PC-9 (cell line): Measurements from ENCODE around the gene INO80C. TPM values are rescaled to one million over a fixed set of nuclear protein-coding genes. Genes with fewer than 3 reads are reported as not detected.

Experiments
- BruUV-seq: library from RNA; stranded (reverse); fragments of 400-500 nt; replicated peaks from 2 replicates; lab custom pipeline; 2021; lab: Mats Ljungman, UMichigan
- CTCF ChIA-PET: fragments of 300-600 bp; sonication (Branson Sonifier 250); formaldehyde crosslinking; loops from one replicate; lab custom pipeline; 2022; ENCODE audit warnings: antibody characterized with exemption; lab: Charles Lee
- POLR2A ChIA-PET: fragments of 300-600 bp; sonication (Branson Sonifier 250); formaldehyde crosslinking; loops from one replicate; lab custom pipeline; 2022; ENCODE audit warnings: antibody characterized with exemption; ENCODE audit not compliant: unreplicated experiment; lab: Charles Lee
- DNase-seq, 2 experiments: peaks; one replicate each; pipeline versions ENCODE4 v3.0.0 to v3.0.0-alpha.2; 2015 to 2022; ENCODE audit warnings: mixed read lengths in 1 of 2
- H2AFZ ChIP-seq: fragments of 200-600 bp; sonication (generic); 2 replicates; pipeline ENCODE4 v1.8.1; 2017; ENCODE audit warnings: antibody characterized with exemption
- H3F3A ChIP-seq: fragments of 200-600 bp; sonication (generic); 2 replicates; pipeline ENCODE4 v1.8.1; 2017; ENCODE audit warnings: antibody characterized with exemption, mild to moderate bottlenecking, low read depth; ENCODE audit not compliant: insufficient read depth
- H3K27ac ChIP-seq: fragments of 200-600 bp; sonication (generic); 2 replicates; pipeline ENCODE4 v1.6.1; 2016; ENCODE audit warnings: mixed run types
- H3K27me3 ChIP-seq: fragments of 200-600 bp; sonication (generic); 2 replicates; pipeline ENCODE4 v1.6.1; 2016; ENCODE audit warnings: low read depth, mixed run types; ENCODE audit not compliant: insufficient read depth
- H3K36me3 ChIP-seq: fragments of 200-600 bp; sonication (generic); 2 replicates; pipeline ENCODE4 v1.6.1; 2016; ENCODE audit warnings: low read depth, mixed run types
- H3K4me1 ChIP-seq: fragments of 200-600 bp; sonication (generic); replicated peaks from 2 replicates; pipeline ENCODE4 v1.6.1; 2016; ENCODE audit warnings: mixed run types; ENCODE audit not compliant: insufficient read depth
- H3K4me2 ChIP-seq: fragments of 200-600 bp; sonication (generic); 2 replicates; pipeline ENCODE4 v1.6.1; 2017; ENCODE audit warnings: mixed run types
- H3K4me3 ChIP-seq: fragments of 200-600 bp; sonication (generic); 2 replicates; pipeline ENCODE4 v1.6.1; 2016; ENCODE audit warnings: mixed run types
- H3K79me2 ChIP-seq: fragments of 200-600 bp; sonication (generic); 2 replicates; pipeline ENCODE4 v1.6.1; 2017; ENCODE audit warnings: low read depth, mixed run types
- H3K9me2 ChIP-seq: fragments of 200-600 bp; sonication (generic); 2 replicates; pipeline ENCODE4 v1.8.1; 2017; ENCODE audit warnings: mild to moderate bottlenecking; ENCODE audit not compliant: insufficient read depth
- H3K9me3 ChIP-seq: fragments of 200-600 bp; sonication (generic); 2 replicates; pipeline ENCODE4 v1.8.1; 2016; ENCODE audit warnings: low read depth; ENCODE audit not compliant: insufficient read depth
- H4K20me1 ChIP-seq: fragments of 200-600 bp; sonication (generic); 2 replicates; pipeline ENCODE4 v1.8.1; 2017; ENCODE audit not compliant: insufficient read depth
- CTCF ChIP-seq: fragments of 200-600 bp; sonication (generic); conservative IDR thresholded peaks from 2 replicates; pipeline ENCODE4 v1.6.1; 2017; ENCODE audit warnings: mixed run types, antibody characterized with exemption, mild to moderate bottlenecking, moderate library complexity
- EZH2 ChIP-seq: fragments of 200-600 bp; sonication (generic); IDR thresholded peaks from 2 replicates; pipeline ENCODE4 v1.8.0; 2017; ENCODE audit warnings: antibody characterized with exemption, low read depth
- intact Hi-C: fragments of 100-400 bp; cut with micrococcal nuclease; formaldehyde crosslinking; loops from one replicate; pipeline ENCODE4 v1.10.0; 2022; ENCODE audit not compliant: unreplicated experiment
- total RNA-seq: library from RNA; stranded (reverse); gene quantifications from 2 replicates; pipeline ENCODE4 v1.2.3, GENCODE V29; 2021

The INO80C gene
- total RNA-seq, 1 experiment from 2014 or later = 29.5 TPM

GRCh38 chr18:35463050-35463449 is 34.7 kb downstream of the INO80C start:
- Histone ChIP-seq H3K4me1 (peaks cover 55% of the 10 kb centered on the region), H3K9me2 (no peaks in the 10 kb centered on the region), H3K36me3 (no peaks in the 10 kb centered on the region), H3K4me2 (no peak overlapping the region), H3K27me3 (no peaks in the 10 kb centered on the region), H3F3A (peaks cover 29% of the 10 kb centered on the region; the same call in 1 of the 2 replicates), H4K20me1 (no peaks in the 10 kb centered on the region), H3K9me3 (no peaks in the 10 kb centered on the region), H3K4me3 (no peak overlapping the region), H2AFZ (no peak overlapping the region), H3K79me2 (no peaks in the 10 kb centered on the region), H3K27ac (no peak overlapping the region)
- intact Hi-C loops = no loop called here
- TF ChIP-seq EZH2 (no peak), CTCF (no peak)
- DNase-seq = no peak
- BruUV-seq = no TSS peak
- ChIA-PET CTCF (no interaction called here), POLR2A (no interaction called here)

DNA sequence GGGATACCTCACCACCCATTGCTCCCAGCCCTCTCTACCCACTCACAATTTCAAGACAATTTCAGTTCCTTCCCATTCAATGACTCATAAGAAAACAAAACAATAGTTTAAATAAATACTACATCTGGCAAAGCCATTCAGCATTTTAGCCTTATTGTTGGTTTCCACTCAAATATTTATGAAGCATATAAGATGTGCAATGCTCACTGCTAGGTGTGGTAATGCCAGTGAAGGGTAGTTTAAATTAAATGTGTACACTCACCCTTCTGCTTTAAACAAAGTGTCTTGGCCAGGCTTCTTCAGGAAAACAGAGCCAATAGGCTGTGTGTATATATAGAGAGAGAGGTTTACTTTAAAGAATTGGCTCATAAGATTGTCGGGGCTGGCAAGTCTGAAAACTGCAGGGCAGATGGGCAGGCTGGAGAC is 37.0 kb downstream of the INO80C start:
- CTCF ChIA-PET = no interaction called here
- Histone ChIP-seq H4K20me1 (no peaks in the 10 kb centered on the region), H3K9me3 (no peaks in the 10 kb centered on the region), H3K4me3 (no peak overlapping the region), H2AFZ (no peak overlapping the region), H3K4me1 (peaks cover 78% of the 10 kb centered on the region), H3K79me2 (no peaks in the 10 kb centered on the region), H3K27me3 (no peaks in the 10 kb centered on the region), H3K9me2 (no peaks in the 10 kb centered on the region), H3F3A (peaks cover 49% of the 10 kb centered on the region; the same call in 1 of the 2 replicates), H3K27ac (peak overlapping the region; percentile 92), H3K4me2 (peak overlapping the region; percentile 60), H3K36me3 (no peaks in the 10 kb centered on the region)
- no TSS peak for BruUV-seq
- intact Hi-C loops = no loop called here
- TF ChIP-seq CTCF (no peak), EZH2 (no peak)
- peak in 1 of 2 experiments; percentile 49 for DNase-seq
- POLR2A ChIA-PET = no interaction called here

DNA sequence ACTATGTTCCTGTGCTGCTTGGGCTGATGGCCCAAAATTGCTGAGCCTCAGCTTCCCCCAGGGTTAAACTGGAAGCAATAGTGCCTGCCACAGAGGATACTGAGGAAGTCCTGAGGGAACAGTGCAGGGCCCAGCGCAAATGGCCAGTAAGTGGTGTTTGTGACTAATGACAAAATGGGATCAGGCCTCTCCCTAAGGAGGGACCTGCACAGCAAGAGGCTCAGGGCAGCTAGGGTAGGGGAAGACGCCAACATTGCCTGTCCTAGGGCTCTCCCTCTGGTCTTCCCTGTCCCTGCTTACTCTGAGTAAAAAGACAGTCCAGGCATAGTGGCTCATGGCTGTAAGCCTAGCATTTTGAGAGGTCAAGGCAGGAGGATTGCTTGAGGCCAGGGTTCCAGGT is 37.8 kb downstream of the INO80C start:
- peak overlapping the region; percentile 92 for H3K27ac ChIP-seq
- POLR2A ChIA-PET = no interaction called here
- no peaks in the 10 kb centered on the region for H3K36me3 ChIP-seq
- DNase-seq = no peak
- H2AFZ ChIP-seq = no peak overlapping the region
- BruUV-seq = no TSS peak
- peak overlapping the region; percentile 60 for H3K4me2 ChIP-seq
- H3K9me2 ChIP-seq = no peaks in the 10 kb centered on the region
- no peak overlapping the region for H3K4me3 ChIP-seq
- H3F3A ChIP-seq = peaks cover 49% of the 10 kb centered on the region; the same call in 1 of the 2 replicates
- no peaks in the 10 kb centered on the region for H4K20me1 ChIP-seq
- H3K27me3 ChIP-seq = no peaks in the 10 kb centered on the region
- intact Hi-C loops = loop anchor here (2.0 to 5.0 kb wide), 3 partner anchors 19 to 53 kb away; no protein-coding TSS in a partner anchor
- TF ChIP-seq CTCF (no peak), EZH2 (no peak)
- H3K79me2 ChIP-seq = no peaks in the 10 kb centered on the region
- no peaks in the 10 kb centered on the region for H3K9me3 ChIP-seq
- CTCF ChIA-PET = no interaction called here
- H3K4me1 ChIP-seq = peaks cover 80% of the 10 kb centered on the region
